SK-N-SH (cell line): Measurements from ENCODE around the gene ERC2. TPM values are rescaled to one million over a fixed set of nuclear protein-coding genes. Genes with fewer than 3 reads are reported as not detected.

ENCODE experiments used
- CTCF ChIA-PET: fragments of 300-600, 350-600 bp; formaldehyde crosslinking; extraction: SDS; loops from one replicate; lab custom pipeline; 2021; lab: Yijun Ruan, JAX
- POLR2A ChIA-PET: fragments of 350-600 bp; sonication (Branson Sonifier 250); formaldehyde crosslinking; extraction: SDS; loops from one replicate; lab custom pipeline; 2020; ENCODE audit warnings: antibody characterized with exemption, inconsistent platforms; lab: Yijun Ruan, JAX
- DNase-seq: peaks from one replicate; pipeline ENCODE4 v3.0.0; 2012
- H2AFZ ChIP-seq: fragments of 200-600 bp; sonication (generic); 2 replicates; pipeline ENCODE4 v1.8.1; 2016; ENCODE audit warnings: antibody characterized with exemption, mild to moderate bottlenecking, low read depth
- H3F3A ChIP-seq: fragments of 200-600 bp; sonication (generic); replicated peaks from 2 replicates; pipeline ENCODE3; 2016; ENCODE audit warnings: antibody characterized with exemption, mild to moderate bottlenecking; ENCODE audit not compliant: insufficient read depth
- H3K27ac ChIP-seq, 2 experiments: fragments of 200-500 bp in 1 of 2; fragments of 200-600 bp in 1 of 2; sonication (Bioruptor generic) in 1 of 2; sonication (generic), shearing (Covaris generic) in 1 of 2; 2 replicates each; pipeline versions ENCODE4 v1.5.1 to v1.6.1; 2014 to 2016; ENCODE audit warnings: low read depth in 2 of 2, inconsistent platforms in 1 of 2, low read length in 1 of 2, mild to moderate bottlenecking in 1 of 2, mixed read lengths in 1 of 2
- H3K27me3 ChIP-seq: fragments of 200-600 bp; sonication (generic), shearing (Covaris generic); 2 replicates; pipeline ENCODE4 v1.6.1; 2016; ENCODE audit warnings: mixed run types; ENCODE audit not compliant: insufficient read depth
- H3K36me3 ChIP-seq, 2 experiments: fragments of 200-500 bp in 1 of 2; fragments of 200-600 bp in 1 of 2; sonication (Bioruptor generic) in 1 of 2; sonication (generic) in 1 of 2; replicated peaks in 1 of 2; 2 replicates each; pipeline versions ENCODE3 to v1.5.1; 2014 to 2016; ENCODE audit warnings: low read length in 1 of 2, mild to moderate bottlenecking in 1 of 2; ENCODE audit not compliant: insufficient read depth in 2 of 2, control insufficient read depth in 1 of 2
- H3K4me1 ChIP-seq, 2 experiments: fragments of 200-500 bp in 1 of 2; fragments of 200-600 bp in 1 of 2; sonication (Bioruptor generic) in 1 of 2; sonication (generic), shearing (Covaris generic) in 1 of 2; 2 replicates each; pipeline versions ENCODE4 v1.5.1 to v1.6.1; 2014 to 2016; ENCODE audit warnings: low read depth in 1 of 2, low read length in 1 of 2, mixed run types in 1 of 2; ENCODE audit not compliant: insufficient read depth in 2 of 2, control insufficient read depth in 1 of 2
- H3K4me2 ChIP-seq: fragments of 200-600 bp; sonication (generic), shearing (Covaris generic); 2 replicates; pipeline ENCODE4 v1.6.1; 2017; ENCODE audit warnings: mixed run types
- H3K4me3 ChIP-seq, 2 experiments: fragments of 200-500 bp in 1 of 2; fragments of 200-600 bp in 1 of 2; sonication (Bioruptor generic) in 1 of 2; sonication (generic), shearing (Covaris generic) in 1 of 2; 2 replicates each; pipeline versions ENCODE4 v1.5.1 to v1.8.1; 2014 to 2016; ENCODE audit warnings: low read depth in 2 of 2, inconsistent platforms in 1 of 2, low read length in 1 of 2, mild to moderate bottlenecking in 1 of 2, mixed read lengths in 1 of 2, moderate library complexity in 1 of 2
- H3K79me2 ChIP-seq: fragments of 200-600 bp; sonication (generic); 2 replicates; pipeline ENCODE4 v1.8.1; 2017; ENCODE audit warnings: mild to moderate bottlenecking; ENCODE audit not compliant: insufficient read depth
- H3K9ac ChIP-seq: fragments of 200-600 bp; sonication (generic); 2 replicates; pipeline ENCODE4 v1.6.1; 2017; ENCODE audit warnings: mixed run types
- H3K9me2 ChIP-seq: fragments of 200-600 bp; sonication (generic); 2 replicates; pipeline ENCODE4 v1.6.1; 2017; ENCODE audit warnings: mixed run types
- H3K9me3 ChIP-seq: fragments of 200-600 bp; sonication (generic); 2 replicates; pipeline ENCODE4 v1.6.1; 2017; ENCODE audit warnings: mixed run types, mild to moderate bottlenecking, moderate library complexity
- H4K20me1 ChIP-seq: fragments of 200-600 bp; sonication (generic); 2 replicates; pipeline ENCODE4 v1.6.1; 2017; ENCODE audit warnings: mild to moderate bottlenecking, mixed run types; ENCODE audit not compliant: insufficient read depth
- CHD2 ChIP-seq: fragments of 150-350 bp; IDR thresholded peaks from 2 replicates; pipeline ENCODE4 v1.6.1; 2018; ENCODE audit warnings: low read length; ENCODE audit not compliant: partially characterized antibody
- CTCF ChIP-seq: fragments of 200-600 bp; sonication (generic); IDR thresholded peaks from 2 replicates; pipeline ENCODE4 v1.6.1; 2017; ENCODE audit warnings: antibody characterized with exemption, mild to moderate bottlenecking, moderate library complexity
- EZH2phosphoT487 ChIP-seq: fragments of 200-600 bp; sonication (generic); IDR thresholded peaks from 2 replicates; pipeline ENCODE4 v1.6.1; 2017; ENCODE audit warnings: low read depth, mixed run types, mild to moderate bottlenecking, antibody characterized with exemption, moderate library complexity, borderline replicate concordance
- FOSL2 ChIP-seq: IDR thresholded peaks from 2 replicates; pipeline ENCODE4 v1.4.0; 2012; ENCODE audit warnings: low read depth, mild to moderate bottlenecking, moderate library complexity, borderline replicate concordance
- FOXJ3 ChIP-seq: sonication (generic); formaldehyde crosslinking; IDR thresholded peaks from 2 replicates; pipeline ENCODE4 v1.5.1; 2020; ENCODE audit warnings: mild to moderate bottlenecking, missing genetic modification reagents
- FOXM1 ChIP-seq: IDR thresholded peaks from 2 replicates; pipeline ENCODE4 v1.4.0; 2012; ENCODE audit warnings: low read depth, mild to moderate bottlenecking
- GABPA ChIP-seq: IDR thresholded peaks from 2 replicates; pipeline ENCODE4 v1.4.0; 2012; ENCODE audit warnings: low read depth, mild to moderate bottlenecking
- GATA2 ChIP-seq: sonication (generic); formaldehyde crosslinking; IDR thresholded peaks from 2 replicates; pipeline ENCODE4 v1.5.0; 2020; ENCODE audit warnings: mild to moderate bottlenecking, missing genetic modification reagents
- MAX ChIP-seq: IDR thresholded peaks from 2 replicates; pipeline ENCODE4 v1.4.0; 2012; ENCODE audit warnings: low read depth
- MEF2A ChIP-seq: IDR thresholded peaks from 2 replicates; pipeline ENCODE4 v1.4.0; 2012; ENCODE audit warnings: low read depth, borderline replicate concordance
- MXI1 ChIP-seq: IDR thresholded peaks from 2 replicates; pipeline ENCODE4 v1.6.1; 2012; ENCODE audit warnings: mild to moderate bottlenecking, low read depth, low read length, improper control_type of control experiment
- NFIC ChIP-seq: IDR thresholded peaks from 2 replicates; pipeline ENCODE4 v1.4.0; 2012; ENCODE audit warnings: borderline replicate concordance
- NRF1 ChIP-seq: IDR thresholded peaks from 2 replicates; pipeline ENCODE4 v1.6.1; 2012; ENCODE audit warnings: low read depth, mild to moderate bottlenecking, low read length
- RCOR1 ChIP-seq: fragments of 150-350 bp; IDR thresholded peaks from 2 replicates; pipeline ENCODE4 v1.6.1; 2017; ENCODE audit warnings: antibody characterized with exemption, low read length
- REST ChIP-seq: IDR thresholded peaks from 2 replicates; pipeline ENCODE4 v1.6.1; 2012; ENCODE audit warnings: mild to moderate bottlenecking, low read depth, low read length, moderate library complexity
- RFX5 ChIP-seq: IDR thresholded peaks from 2 replicates; pipeline ENCODE4 v1.6.1; 2012; ENCODE audit warnings: mild to moderate bottlenecking, improper control_type of control experiment, low read length
- SIN3A ChIP-seq: IDR thresholded peaks from 2 replicates; pipeline ENCODE4 v1.6.1; 2012; ENCODE audit warnings: low read depth, mild to moderate bottlenecking, low read length, moderate library complexity, borderline replicate concordance
- SMC3 ChIP-seq: IDR thresholded peaks from 2 replicates; pipeline ENCODE4 v1.6.1; 2012; ENCODE audit warnings: low read depth, low read length, improper control_type of control experiment
- TAF1 ChIP-seq: IDR thresholded peaks from 2 replicates; pipeline ENCODE4 v1.6.1; 2012; ENCODE audit warnings: low read depth, mild to moderate bottlenecking, low read length, moderate library complexity, borderline replicate concordance
- YY1 ChIP-seq: IDR thresholded peaks from 2 replicates; pipeline ENCODE4 v1.4.0; 2012; ENCODE audit warnings: low read depth, mild to moderate bottlenecking
- WGBS: methylation state at CpG from one replicate; pipeline ENCODE4 v1.1.6; 2017; ENCODE audit warnings: low lambda C conversion rate; 5-methylcytosine and 5-hydroxymethylcytosine counted together
- polyA plus RNA-seq, 3 experiments: library from polyadenylated mRNA; depleted of rRNA; stranded (reverse); fragments of >200 nt; gene quantifications; 2 replicates each; pipeline ENCODE4 v1.2.3, GENCODE V29; 2012

Gene ERC2
- polyA plus RNA-seq, 1 of the 3 experiments (the other 2 are of a cell fraction), result 1.6 TPM

- TF ChIP-seq YY1 (no peak), RCOR1 (no peak), MXI1 (no peak), SIN3A (no peak), FOXJ3 (CRISPR knock-in tag) (no peak), MEF2A (no peak)
Observed at GRCh38 chr3:56052188-56052587, 416.1 kb downstream of the ERC2 start (continued).

GRCh38 chr3:56051052-56051451, 417.2 kb downstream of the ERC2 start:
- Histone ChIP-seq H3K9ac (no peak overlapping the region), H3K36me3 (no peaks in the 10 kb centered on the region), H3K9me3 (no peaks in the 10 kb centered on the region), H3K9me2 (no peaks in the 10 kb centered on the region), H3K4me2 (no peak overlapping the region), H4K20me1 (no peaks in the 10 kb centered on the region), H3F3A (no peaks in the 10 kb centered on the region), H3K27me3 (no peaks in the 10 kb centered on the region), H3K79me2 (no peaks in the 10 kb centered on the region), H2AFZ (no peak overlapping the region), H3K27ac (no peak overlapping the region), H3K4me3 (no peak overlapping the region), H3K4me1 (no peaks in the 10 kb centered on the region)
- ChIA-PET CTCF (interaction anchor here (1.2 to 1.6 kb wide), 4 partner anchors 9 to 252 kb away, joined by 3 to 10 read pairs (median 6); no protein-coding TSS in a partner anchor), POLR2A (no interaction called here)
- no peak for DNase-seq
- TF ChIP-seq EZH2phosphoT487 (no peak), GABPA (no peak), FOXJ3 (CRISPR knock-in tag) (no peak), TAF1 (no peak), MAX (no peak), GATA2 (CRISPR knock-in tag) (no peak), NFIC (no peak), SMC3 (no peak), RFX5 (no peak), FOXM1 (no peak), MXI1 (no peak), YY1 (no peak)

- Histone ChIP-seq H4K20me1 (no peaks in the 10 kb centered on the region), H3K27ac (no peak overlapping the region), H3K9ac (no peak overlapping the region), H3K4me2 (no peak overlapping the region), H3K9me3 (no peaks in the 10 kb centered on the region), H3K27me3 (no peaks in the 10 kb centered on the region), H3K79me2 (no peaks in the 10 kb centered on the region), H3K9me2 (no peaks in the 10 kb centered on the region), H3K4me1 (no peaks in the 10 kb centered on the region), H3K4me3 (no peak overlapping the region), H2AFZ (no peak overlapping the region), H3F3A (no peaks in the 10 kb centered on the region), H3K36me3 (no peaks in the 10 kb centered on the region)
- 47% methylated on average over 4 of the region's 4 CpGs for WGBS
- ChIA-PET CTCF (interaction anchor here (2.7 kb wide), 1 partner anchor 203 kb away, joined by 7 read pairs; no protein-coding TSS in a partner anchor), POLR2A (no interaction called here)
- DNase-seq, result no peak
- TF ChIP-seq CHD2 (no peak), REST (no peak), MAX (no peak), MXI1 (no peak), FOXJ3 (CRISPR knock-in tag) (no peak), FOSL2 (no peak), CTCF (no peak), NRF1 (no peak), YY1 (no peak)
Observed at GRCh38 chr3:56048946-56049345, 419.3 kb downstream of the ERC2 start.
